Measurements from ENCODE around the gene C10orf67. TPM values are rescaled to one million over a fixed set of nuclear protein-coding genes. Genes with fewer than 3 reads are reported as not detected.

The C10orf67 gene
- total RNA-seq, 1 experiment from 2014 or later = 0.45 TPM

DNA sequence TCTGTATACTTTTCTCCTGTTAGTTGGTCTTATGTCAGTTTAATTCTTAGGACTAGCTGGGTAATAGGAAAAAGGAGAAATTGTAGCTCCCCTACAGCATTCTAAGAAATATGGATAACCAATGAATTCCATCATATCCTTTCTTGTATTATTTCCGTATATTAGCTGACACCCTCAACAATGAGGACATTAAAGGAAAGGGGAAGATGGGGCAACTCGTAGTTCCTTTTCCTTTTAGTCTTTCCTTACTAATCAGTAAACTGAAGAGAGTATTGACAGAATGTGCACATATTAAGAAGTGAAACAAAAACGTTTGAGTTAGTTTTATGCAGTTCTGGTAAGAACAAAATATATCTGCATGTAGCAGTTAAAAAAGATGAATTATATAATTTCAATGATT, 35.1 kb upstream of the C10orf67 start:
- no peak overlapping the region for H3K4me3 Mint-ChIP-seq (ENCODE audit: low read depth, unreplicated experiment)

DNA sequence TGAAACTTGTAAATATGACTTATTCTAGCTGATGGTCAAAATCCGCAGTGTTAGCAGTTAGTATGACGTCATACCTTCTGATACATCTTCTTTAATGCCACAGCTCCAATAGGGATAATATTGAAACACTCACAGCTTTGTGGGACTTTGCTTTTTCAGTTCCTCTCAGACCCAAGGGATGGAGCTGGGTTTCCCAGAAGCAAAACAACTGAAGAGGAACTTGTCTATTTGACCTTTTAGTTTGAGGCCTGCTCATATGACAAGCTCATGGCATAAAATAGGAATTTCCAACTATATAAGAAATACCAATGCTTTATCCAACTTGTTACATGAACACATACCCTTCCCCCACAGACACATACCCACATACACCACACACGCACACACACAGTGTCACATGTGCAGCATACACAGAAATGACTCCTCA, 31.6 kb upstream of the C10orf67 start:
- DNase-seq = no peak
- intact Hi-C loops (cut with micrococcal nuclease; ENCODE audit: unreplicated experiment) = no loop called here
- CTCF ChIA-PET = interaction anchor here (1.3 kb wide), 1 partner anchor 8 kb away, joined by 3 read pairs; no protein-coding TSS in a partner anchor
- TF ChIP-seq, protein P1, sequence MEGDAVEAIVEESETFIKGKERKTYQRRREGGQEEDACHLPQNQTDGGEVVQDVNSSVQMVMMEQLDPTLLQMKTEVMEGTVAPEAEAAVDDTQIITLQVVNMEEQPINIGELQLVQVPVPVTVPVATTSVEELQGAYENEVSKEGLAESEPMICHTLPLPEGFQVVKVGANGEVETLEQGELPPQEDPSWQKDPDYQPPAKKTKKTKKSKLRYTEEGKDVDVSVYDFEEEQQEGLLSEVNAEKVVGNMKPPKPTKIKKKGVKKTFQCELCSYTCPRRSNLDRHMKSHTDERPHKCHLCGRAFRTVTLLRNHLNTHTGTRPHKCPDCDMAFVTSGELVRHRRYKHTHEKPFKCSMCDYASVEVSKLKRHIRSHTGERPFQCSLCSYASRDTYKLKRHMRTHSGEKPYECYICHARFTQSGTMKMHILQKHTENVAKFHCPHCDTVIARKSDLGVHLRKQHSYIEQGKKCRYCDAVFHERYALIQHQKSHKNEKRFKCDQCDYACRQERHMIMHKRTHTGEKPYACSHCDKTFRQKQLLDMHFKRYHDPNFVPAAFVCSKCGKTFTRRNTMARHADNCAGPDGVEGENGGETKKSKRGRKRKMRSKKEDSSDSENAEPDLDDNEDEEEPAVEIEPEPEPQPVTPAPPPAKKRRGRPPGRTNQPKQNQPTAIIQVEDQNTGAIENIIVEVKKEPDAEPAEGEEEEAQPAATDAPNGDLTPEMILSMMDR (IDR thresholded peaks at IDR 0.05; ENCODE audit: unreplicated experiment) = no peak
- Mint-ChIP-seq H3K4me1 (ENCODE audit: low read depth, unreplicated experiment) (no peaks in the 10 kb centered on the region), H3K4me3 (ENCODE audit: low read depth, unreplicated experiment) (no peak overlapping the region), H3K27me3 (ENCODE audit: unreplicated experiment) (no peaks in the 10 kb centered on the region), H3K9me3 (ENCODE audit: low read depth, unreplicated experiment) (no peaks in the 10 kb centered on the region), H3K36me3 (ENCODE audit: insufficient read depth, unreplicated experiment) (peaks cover 2% of the 10 kb centered on the region), H3K27ac (ENCODE audit: unreplicated experiment) (no peak overlapping the region)
- no TSS peak for BruUV-seq (replicated peaks)

More for the DNA sequence above, 35.1 kb upstream of the C10orf67 start:
- Mint-ChIP-seq H3K9me3 (ENCODE audit: low read depth, unreplicated experiment) (no peaks in the 10 kb centered on the region), H3K27ac (ENCODE audit: unreplicated experiment) (no peak overlapping the region), H3K36me3 (ENCODE audit: insufficient read depth, unreplicated experiment) (peaks cover 5% of the 10 kb centered on the region), H3K27me3 (ENCODE audit: unreplicated experiment) (no peaks in the 10 kb centered on the region), H3K4me1 (ENCODE audit: low read depth, unreplicated experiment) (no peaks in the 10 kb centered on the region)
- DNase-seq = no peak
- intact Hi-C loops (cut with micrococcal nuclease; ENCODE audit: unreplicated experiment) = no loop called here
- no TSS peak for BruUV-seq (replicated peaks)
- TF ChIP-seq, protein P1 (IDR thresholded peaks at IDR 0.05; ENCODE audit: unreplicated experiment) = no peak
- CTCF ChIA-PET = interaction anchor here (1.0 kb wide), 1 partner anchor 12 kb away, joined by 3 read pairs; no protein-coding TSS in a partner anchor

DNA sequence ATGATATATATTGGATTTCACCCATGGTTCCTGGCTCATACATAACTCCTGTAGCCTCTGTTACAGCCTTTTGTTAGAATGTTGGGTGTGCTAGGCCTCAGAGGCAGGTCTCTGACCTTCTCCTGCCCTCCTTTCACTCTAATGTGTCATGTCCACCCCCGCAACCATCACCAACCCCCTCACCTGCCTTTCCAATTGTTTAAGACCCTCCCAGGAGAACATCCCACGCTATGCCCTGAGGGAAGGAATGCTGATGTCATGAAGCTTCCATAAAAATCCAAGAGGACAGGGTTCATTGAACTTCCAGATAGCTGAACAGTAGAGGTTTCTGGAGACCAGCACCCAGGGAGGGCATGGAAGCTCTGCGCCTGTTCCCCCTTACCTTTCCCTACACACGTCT, 30.8 kb upstream of the C10orf67 start:
- H3K9me3 Mint-ChIP-seq (ENCODE audit: low read depth, unreplicated experiment) = no peaks in the 10 kb centered on the region
- no peak overlapping the region for H3K27ac Mint-ChIP-seq (ENCODE audit: unreplicated experiment)
- intact Hi-C loops (cut with micrococcal nuclease; ENCODE audit: unreplicated experiment) = no loop called here
- H3K27me3 Mint-ChIP-seq (ENCODE audit: unreplicated experiment) = no peaks in the 10 kb centered on the region
- H3K36me3 Mint-ChIP-seq (ENCODE audit: insufficient read depth, unreplicated experiment) = no peaks in the 10 kb centered on the region
- H3K4me1 Mint-ChIP-seq (ENCODE audit: low read depth, unreplicated experiment) = peaks cover 2% of the 10 kb centered on the region
- no peak for DNase-seq
- CTCF ChIA-PET = interaction anchor here (0.6 kb wide), 1 partner anchor 30 kb away, joined by 4 read pairs; no protein-coding TSS in a partner anchor
- H3K4me3 Mint-ChIP-seq (ENCODE audit: low read depth, unreplicated experiment) = no peak overlapping the region
- BruUV-seq (replicated peaks) = no TSS peak
- TF ChIP-seq, protein P1 (IDR thresholded peaks at IDR 0.05; ENCODE audit: unreplicated experiment) = no peak

GRCh38 chr10:23373156-23373555, 28.6 kb upstream of the C10orf67 start:
- Mint-ChIP-seq H3K27me3 (ENCODE audit: unreplicated experiment) (no peaks in the 10 kb centered on the region), H3K27ac (ENCODE audit: unreplicated experiment) (no peak overlapping the region), H3K4me1 (ENCODE audit: low read depth, unreplicated experiment) (peaks cover 18% of the 10 kb centered on the region), H3K36me3 (ENCODE audit: insufficient read depth, unreplicated experiment) (no peaks in the 10 kb centered on the region), H3K9me3 (ENCODE audit: low read depth, unreplicated experiment) (no peaks in the 10 kb centered on the region), H3K4me3 (ENCODE audit: low read depth, unreplicated experiment) (no peak overlapping the region)
- no peak for DNase-seq
- no TSS peak for BruUV-seq (replicated peaks)
- CTCF ChIA-PET = no interaction called here
- intact Hi-C loops (cut with micrococcal nuclease; ENCODE audit: unreplicated experiment) = no loop called here
- TF ChIP-seq, protein P1 (IDR thresholded peaks at IDR 0.05; ENCODE audit: unreplicated experiment) = no peak

Measured in Calu3 (cell line).